HG03175 (cell line): ENCODE results near the gene CCDC57.
"Not testable (repeated sequence)": the region's sequence is repeated elsewhere in the genome, so short reads cannot be mapped to it uniquely, and the experiment has no call there.

Experiments used
- ATAC-seq: cut with Tn5 transposase; IDR thresholded peaks from one replicate; pipeline ENCODE4 v1.9.1; 2021; ENCODE audit warnings: mild to moderate bottlenecking, moderate library complexity; ENCODE audit not compliant: unreplicated experiment

The CCDC57 gene

GRCh38 chr17:82156284-82156925 lies 56.2 kb downstream of the CCDC57 start:
- no peak for ATAC-seq

DNA sequence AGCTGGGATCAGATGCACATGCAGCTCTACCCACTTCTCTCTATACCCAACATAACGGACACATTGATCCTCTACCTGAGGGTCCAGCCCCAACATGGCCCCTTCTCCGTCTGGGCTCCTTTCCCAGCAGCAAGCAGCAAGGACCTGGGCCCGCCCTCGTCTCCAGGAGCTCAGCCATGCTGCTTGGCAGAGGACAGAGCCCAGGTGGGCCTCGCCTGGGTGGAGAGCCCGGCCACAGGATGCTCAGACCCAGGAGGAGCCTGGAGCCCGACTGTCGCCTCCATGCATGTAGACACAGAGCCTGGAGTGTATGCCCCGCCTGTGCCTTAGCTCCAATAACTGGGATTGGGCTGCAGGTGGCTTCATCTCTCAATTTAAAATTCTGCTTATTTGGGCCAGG lies 57.0 kb downstream of the CCDC57 start:
- no peak for ATAC-seq

- no peak for ATAC-seq
Measured at GRCh38 chr17:82154881-82155331, 57.7 kb downstream of the CCDC57 start.

- no peak for ATAC-seq
Measured at GRCh38 chr17:82153745-82154375, 58.8 kb downstream of the CCDC57 start.

GRCh38 chr17:82153295-82153691 lies 59.3 kb downstream of the CCDC57 start:
- ATAC-seq: no peak

GRCh38 chr17:82152556-82153294 lies 59.9 kb downstream of the CCDC57 start:
- ATAC-seq: no peak

GRCh38 chr17:82152114-82152513 lies 60.5 kb downstream of the CCDC57 start:
- no peak for ATAC-seq

- no peak for ATAC-seq
Measured at GRCh38 chr17:82151106-82151957, 61.3 kb downstream of the CCDC57 start.

DNA sequence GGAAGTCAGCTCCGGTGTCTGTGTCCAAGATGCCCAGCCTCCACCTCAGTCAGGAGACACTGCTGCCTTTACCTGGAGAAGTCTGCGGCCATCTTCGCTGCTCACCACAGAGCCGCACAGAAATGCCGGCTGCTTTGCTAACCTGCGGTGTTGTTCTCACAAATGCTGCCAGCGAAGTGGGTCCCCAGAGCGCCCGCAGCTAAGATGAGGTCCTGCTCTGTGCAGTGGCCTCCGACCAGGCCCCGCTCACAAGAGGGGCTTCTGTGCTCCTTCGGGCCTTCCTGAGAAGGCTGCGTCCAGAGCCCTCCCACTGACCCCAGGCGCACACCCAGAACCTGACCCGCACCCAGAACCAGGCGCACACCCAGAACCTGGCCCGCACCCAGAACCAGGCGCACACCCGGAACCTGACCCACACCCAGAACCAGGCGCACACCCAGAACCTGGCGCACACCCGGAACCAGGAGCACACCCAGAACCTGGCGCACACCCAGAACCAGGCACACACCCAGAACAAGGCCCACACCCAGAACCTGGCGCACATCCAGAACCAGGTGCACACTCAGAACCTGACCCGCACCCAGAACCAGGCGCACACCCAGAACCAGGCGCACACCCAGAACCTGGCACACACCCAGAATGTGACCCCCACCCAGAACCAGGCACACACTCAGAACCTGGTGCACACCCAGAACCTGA lies 63.1 kb downstream of the CCDC57 start:
- no peak for ATAC-seq

GRCh38 chr17:82148997-82149396 lies 63.6 kb downstream of the CCDC57 start:
- ATAC-seq: no peak

- no peak for ATAC-seq
Measured at GRCh38 chr17:82148011-82148410, 64.6 kb downstream of the CCDC57 start.

DNA sequence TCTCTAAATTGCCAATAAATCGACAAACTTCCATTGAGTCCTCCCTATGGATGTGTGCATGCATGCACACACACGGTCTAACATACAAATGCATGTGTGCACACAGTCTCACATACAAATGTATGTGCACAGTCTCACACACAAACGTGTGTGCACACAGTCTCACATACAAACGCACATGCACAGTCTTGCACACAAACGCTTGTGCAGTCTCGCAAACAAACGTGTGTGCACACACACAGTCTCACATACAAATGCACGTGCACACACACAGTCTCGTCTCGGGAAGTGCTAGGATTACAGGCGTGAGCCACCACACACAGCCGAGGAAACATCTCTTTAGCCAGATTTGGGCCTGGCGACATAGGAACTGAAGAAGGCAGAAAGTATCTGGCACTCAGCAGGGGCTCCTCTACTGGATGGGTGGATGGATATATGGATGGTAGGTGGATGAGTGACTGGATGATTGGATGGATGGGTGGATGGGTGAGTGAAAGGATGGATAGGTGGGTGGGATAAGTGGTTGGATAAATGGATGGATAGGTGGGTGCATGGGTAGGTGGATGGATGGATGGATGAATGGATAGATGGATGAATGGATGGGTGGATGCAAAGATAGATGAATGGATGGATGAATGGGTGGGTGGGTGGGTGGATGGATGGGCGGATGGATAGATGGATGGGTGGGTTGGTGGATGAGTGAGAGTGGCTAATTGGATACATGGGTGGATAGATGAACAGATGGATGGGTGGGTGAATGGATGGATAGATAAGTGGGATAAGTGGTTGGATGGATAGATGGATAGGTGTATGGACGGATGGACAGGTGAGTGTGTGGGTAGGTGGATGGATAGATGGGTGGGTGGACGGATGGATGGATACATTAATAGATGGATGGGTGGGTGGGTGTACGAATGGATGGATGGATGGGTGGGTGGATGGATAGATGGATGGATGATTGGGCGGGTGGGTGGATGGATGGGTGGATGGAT lies 65.7 kb downstream of the CCDC57 start:
- ATAC-seq: no peak

DNA sequence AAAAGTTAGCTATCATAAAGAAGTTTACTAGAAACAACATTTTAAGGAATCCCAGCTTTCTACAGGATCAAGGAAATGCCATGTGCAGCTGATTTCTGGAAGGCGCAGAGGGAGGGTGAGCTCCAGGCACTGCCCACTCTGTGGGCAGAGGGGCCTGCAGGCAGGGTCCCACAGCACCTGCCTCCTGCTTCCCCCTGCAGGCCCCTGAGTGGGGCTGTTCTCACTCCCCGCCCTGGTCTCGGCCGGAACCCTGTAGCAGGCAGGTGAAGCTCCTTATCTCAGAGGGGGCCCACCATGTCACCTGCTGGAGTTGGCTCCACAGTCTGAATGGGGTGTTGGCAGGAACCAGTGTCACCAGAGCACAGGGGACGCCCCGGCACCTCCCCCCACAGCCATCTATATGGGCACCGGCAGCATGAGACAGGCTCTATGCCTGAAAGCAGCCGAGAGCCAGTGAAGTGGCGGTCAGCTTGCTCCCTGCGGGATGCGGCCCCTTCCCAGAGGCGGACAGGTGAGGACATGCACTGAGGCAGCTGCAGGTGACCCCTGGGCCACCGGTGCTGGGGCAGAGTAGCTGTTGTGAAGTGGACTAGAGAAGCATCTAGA lies 67.0 kb downstream of the CCDC57 start:
- ATAC-seq: no peak

GRCh38 chr17:82143333-82143732 lies 69.3 kb downstream of the CCDC57 start:
- no peak for ATAC-seq

DNA sequence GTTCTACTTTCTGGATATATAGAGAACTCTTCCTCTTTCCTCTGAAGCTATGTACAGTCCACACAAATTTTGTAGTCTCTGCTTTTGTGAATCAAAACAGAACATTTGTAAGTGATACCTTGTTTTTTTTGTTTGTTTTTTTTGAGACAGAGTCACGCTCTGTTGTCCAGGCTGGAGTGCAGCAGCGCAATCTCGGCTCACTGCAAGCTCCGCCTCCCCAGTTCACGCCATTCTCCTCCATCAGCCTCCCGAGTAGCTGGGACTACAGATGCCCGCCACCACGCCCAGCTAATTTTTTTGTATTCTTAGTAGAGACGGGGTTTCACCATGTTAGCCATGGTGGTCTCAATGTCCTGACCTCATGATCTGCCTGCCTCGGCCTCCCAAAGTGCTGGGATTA lies 72.7 kb downstream of the CCDC57 start:
- not testable (repeated sequence) for ATAC-seq

DNA sequence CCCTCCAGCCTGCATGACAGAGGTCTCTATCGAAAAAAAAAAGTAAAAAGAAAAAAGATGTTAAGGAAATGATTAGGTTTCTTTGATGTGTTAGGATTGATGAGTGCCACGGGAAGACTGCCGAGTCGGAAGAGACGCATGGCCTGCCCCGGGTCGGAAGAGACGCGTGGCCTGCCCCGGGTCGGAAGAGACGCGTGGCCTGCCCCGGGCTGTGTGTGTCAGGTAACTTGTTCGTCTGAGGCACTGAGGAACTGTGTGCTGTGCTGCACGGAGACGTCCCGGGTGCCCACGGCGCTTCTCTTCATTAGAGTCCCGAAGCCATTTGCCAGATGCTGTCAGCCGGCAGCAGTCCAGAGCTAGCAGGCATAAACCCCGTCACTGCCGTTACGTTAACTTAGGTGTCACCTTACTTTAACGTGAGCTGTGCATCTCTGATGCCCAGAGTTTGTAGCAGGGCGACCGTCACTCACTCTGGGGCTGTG lies 74.1 kb downstream of the CCDC57 start:
- no peak for ATAC-seq

- ATAC-seq: no peak
Measured at GRCh38 chr17:82134101-82134500, 78.5 kb downstream of the CCDC57 start.

GRCh38 chr17:82133166-82133953 lies 79.3 kb downstream of the CCDC57 start:
- ATAC-seq: not testable (repeated sequence)
